ACC112 (cell line): ENCODE measurements around the gene CLCN6.

Experiments
- H2AFZ ChIP-seq: fragments of 200-600 bp; sonication (generic); one replicate; pipeline ENCODE4 v1.6.0; 2017; ENCODE audit warnings: antibody characterized with exemption, low read length; ENCODE audit not compliant: unreplicated experiment
- H3K27ac ChIP-seq: fragments of 200-600 bp; sonication (generic); 2 replicates; pipeline ENCODE4 v1.5.1; 2014; ENCODE audit warnings: low read depth, mild to moderate bottlenecking, antibody characterized with exemption, low read length, moderate library complexity
- H3K27me3 ChIP-seq: fragments of 200-600 bp; sonication (generic); 2 replicates; pipeline ENCODE4 v1.6.1; 2014; ENCODE audit warnings: mild to moderate bottlenecking, antibody characterized with exemption, low read length, moderate library complexity, mixed read lengths; ENCODE audit not compliant: insufficient read depth
- H3K36me3 ChIP-seq: fragments of 200-600 bp; sonication (generic); 2 replicates; pipeline ENCODE4 v1.6.1; 2016; ENCODE audit warnings: mild to moderate bottlenecking, antibody characterized with exemption, low read length, moderate library complexity, mixed read lengths; ENCODE audit not compliant: insufficient read depth
- H3K4me1 ChIP-seq: fragments of 200-600 bp; sonication (generic); one replicate; pipeline ENCODE4 v1.6.1; 2016; ENCODE audit warnings: low read length, mixed read lengths; ENCODE audit not compliant: insufficient read depth, unreplicated experiment, control insufficient read depth
- H3K4me3 ChIP-seq: fragments of 200-600 bp; sonication (generic); 2 replicates; pipeline ENCODE4 v1.5.1; 2014; ENCODE audit warnings: mild to moderate bottlenecking, low read depth, low read length
- H3K79me2 ChIP-seq: fragments of 200-600 bp; sonication (generic); one replicate; pipeline ENCODE4 v1.6.0; 2016; ENCODE audit warnings: low read length; ENCODE audit not compliant: control insufficient read depth, unreplicated experiment, insufficient read depth

Gene CLCN6

DNA sequence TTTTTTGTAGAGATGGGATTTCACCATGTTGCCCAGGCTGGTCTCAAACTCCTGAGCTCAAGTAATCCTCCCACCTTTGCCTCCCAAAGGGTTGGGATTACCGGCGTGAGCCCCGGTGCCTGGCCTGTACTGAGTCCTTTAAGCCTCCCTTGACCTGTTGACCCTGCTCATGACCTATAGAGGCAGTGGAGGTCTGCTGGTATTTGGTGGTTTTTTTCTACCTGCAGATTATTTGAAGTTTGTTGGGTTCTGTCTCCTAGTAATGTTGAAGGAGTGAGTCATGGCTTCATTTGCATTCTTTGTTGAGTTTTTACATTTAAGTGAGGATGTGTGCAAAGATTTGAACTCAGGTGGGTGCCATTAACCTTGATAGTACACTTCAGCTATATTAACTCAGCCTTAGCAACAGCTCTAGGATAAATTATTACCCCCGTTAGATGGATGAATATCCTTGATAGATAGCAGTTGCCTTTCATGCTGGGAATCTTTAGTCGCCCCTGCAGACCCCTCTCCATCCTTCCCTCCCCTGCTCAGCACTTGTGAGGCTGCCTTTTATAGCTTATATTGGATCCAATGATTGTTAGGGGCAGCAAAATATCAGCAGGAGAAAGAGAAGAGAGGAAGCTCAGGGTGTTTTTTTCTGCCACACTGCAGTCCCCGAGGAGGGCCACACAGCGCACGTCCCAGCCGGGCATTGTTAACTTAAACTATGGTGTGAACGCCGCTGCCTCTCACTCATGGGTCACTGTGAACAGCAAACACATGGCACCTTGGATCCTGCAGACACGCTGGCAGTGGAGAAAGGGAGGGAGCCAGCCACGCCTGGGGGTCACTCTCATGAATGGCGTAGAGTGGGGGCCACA is 67.6 kb downstream of the CLCN6 start:
- Histone ChIP-seq H2AFZ (no peak overlapping the region), H3K36me3 (no peaks in the 10 kb centered on the region)

DNA sequence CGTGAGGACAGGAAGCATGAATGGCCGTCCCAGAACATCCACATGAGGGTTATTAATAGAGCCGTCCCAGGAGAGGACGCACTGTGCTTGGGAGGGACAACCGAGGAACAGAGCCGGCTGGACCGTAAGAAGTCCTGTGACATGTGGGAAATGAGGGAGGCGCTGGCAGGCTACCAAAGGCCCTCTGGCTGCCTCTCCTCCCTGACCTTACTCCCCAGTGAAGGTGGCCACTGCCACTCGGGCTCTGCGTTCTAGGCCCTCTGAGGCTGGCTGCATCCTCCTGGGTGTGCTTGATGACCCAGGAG is 68.2 kb downstream of the CLCN6 start:
- Histone ChIP-seq H3K4me1 (no peaks in the 10 kb centered on the region), H3K4me3 (no peak overlapping the region), H3K27ac (no peak overlapping the region), H3K36me3 (no peaks in the 10 kb centered on the region), H3K27me3 (peaks cover 69% of the 10 kb centered on the region), H3K79me2 (no peaks in the 10 kb centered on the region), H2AFZ (no peak overlapping the region)

More for the DNA sequence above, 67.6 kb downstream of the CLCN6 start:
- H3K4me1 ChIP-seq, result no peaks in the 10 kb centered on the region
- no peak overlapping the region for H3K27ac ChIP-seq
- H3K27me3 ChIP-seq, result peaks cover 69% of the 10 kb centered on the region
- no peaks in the 10 kb centered on the region for H3K79me2 ChIP-seq
- H3K4me3 ChIP-seq, result no peak overlapping the region

DNA sequence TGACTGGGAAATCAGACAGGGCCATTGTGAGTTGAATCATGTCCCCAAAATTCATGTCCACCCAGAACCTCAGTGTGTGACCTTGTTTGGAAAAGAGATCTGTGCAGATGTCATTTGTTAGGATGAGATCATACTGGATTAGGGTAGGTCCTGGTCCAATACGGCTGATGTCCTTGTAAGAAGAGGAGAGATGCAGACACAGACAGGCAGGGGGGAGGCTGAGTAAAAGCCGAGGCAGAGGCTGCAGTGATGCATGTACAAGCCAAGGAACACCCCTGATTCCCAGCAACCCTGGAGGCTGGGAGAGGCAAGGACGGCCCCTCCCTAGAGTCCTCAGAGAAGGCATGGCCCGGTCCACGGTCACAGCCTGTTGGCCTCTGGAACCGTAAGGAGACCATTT is 68.6 kb downstream of the CLCN6 start:
- no peak overlapping the region for H3K4me3 ChIP-seq
- H3K27me3 ChIP-seq, result peaks cover 69% of the 10 kb centered on the region
- no peaks in the 10 kb centered on the region for H3K79me2 ChIP-seq
- H3K36me3 ChIP-seq, result no peaks in the 10 kb centered on the region
- no peak overlapping the region for H3K27ac ChIP-seq
- H3K4me1 ChIP-seq, result no peaks in the 10 kb centered on the region
- no peak overlapping the region for H2AFZ ChIP-seq

DNA sequence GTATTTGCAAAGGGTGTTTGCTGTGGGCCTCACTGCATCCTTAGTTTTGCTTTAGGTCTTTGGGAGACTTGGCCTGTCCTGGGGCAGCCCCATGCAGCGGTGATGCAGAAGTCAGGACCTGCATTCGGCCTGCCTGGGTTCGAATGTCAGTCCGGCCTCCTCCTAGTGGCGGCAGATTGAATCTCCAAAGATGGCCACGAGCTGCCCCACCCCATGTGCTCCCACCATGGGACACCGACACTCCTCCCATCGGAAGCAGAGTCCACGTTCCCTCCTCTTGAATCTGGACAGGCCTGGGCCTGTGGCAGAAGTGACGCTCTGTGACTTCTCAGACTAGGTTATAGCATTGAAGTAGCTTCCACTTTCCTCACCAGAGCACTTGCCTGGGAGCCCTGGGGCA is 69.1 kb downstream of the CLCN6 start:
- H3K79me2 ChIP-seq, result no peaks in the 10 kb centered on the region
- no peak overlapping the region for H2AFZ ChIP-seq
- H3K27me3 ChIP-seq, result peaks cover 64% of the 10 kb centered on the region
- no peaks in the 10 kb centered on the region for H3K36me3 ChIP-seq
- H3K4me3 ChIP-seq, result no peak overlapping the region
- no peak overlapping the region for H3K27ac ChIP-seq
- no peaks in the 10 kb centered on the region for H3K4me1 ChIP-seq

DNA sequence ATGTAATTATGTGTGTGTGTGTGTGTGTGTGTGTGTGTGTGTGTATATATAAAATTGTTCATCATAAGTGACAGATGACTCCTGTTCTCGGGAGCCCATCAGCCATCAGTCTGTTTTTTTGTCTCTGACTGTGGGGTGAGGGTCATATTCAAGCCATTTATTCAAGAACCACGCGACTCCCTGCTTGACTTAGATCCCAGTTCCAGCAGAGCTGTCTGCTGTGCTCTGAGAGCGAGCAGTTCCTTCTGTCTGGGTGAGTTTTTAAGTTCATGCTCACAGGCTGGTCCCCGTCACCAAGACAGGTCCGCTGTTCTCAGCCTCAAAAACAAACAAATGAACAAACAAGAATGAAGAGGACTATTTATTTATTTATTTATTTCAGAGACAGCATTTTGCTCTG is 71.1 kb downstream of the CLCN6 start:
- Histone ChIP-seq H3K4me3 (no peak overlapping the region), H3K79me2 (no peaks in the 10 kb centered on the region), H3K27me3 (peaks cover 56% of the 10 kb centered on the region)

DNA sequence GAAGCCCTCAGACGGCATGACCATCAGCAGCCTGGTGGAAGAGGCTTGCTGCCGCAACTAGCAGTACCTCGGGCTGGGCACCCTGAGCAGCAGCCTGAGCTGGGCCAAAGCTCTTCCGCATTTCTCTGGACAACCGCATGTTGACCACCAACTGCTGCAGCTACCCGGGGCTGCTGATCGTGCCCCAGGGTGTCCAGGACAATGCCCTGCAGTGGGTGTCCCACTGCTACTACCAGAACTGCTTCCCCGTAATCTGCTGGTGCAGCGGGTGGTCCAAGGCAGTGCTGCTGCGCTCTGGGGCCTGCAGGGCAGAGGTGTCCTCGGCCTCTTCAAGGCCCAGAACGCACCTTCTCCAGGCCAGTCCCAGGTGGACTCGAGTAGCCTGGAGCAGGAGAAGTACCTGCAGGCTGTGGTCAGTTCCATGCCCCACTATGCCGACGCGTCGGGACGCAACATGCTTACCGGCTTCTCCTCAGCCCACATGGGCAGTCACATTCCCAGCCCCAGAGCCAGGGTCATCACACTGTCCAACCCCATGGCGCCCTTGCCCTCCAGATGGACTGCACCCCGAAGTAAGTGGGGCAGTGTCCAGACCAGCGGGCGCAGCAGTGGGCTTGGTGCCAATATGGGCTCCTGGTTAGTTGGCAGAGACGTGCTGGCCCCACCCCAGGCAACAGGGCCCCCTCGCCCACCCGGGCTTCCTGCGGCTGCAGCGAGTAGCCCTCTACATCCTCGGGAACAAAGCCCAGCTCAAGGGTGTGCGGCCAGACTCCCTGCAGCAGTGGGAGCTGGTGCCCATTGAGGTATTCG is 72.3 kb downstream of the CLCN6 start:
- Histone ChIP-seq H3K27ac (no peak overlapping the region), H3K79me2 (no peaks in the 10 kb centered on the region), H3K4me3 (no peak overlapping the region), H3K27me3 (peaks cover 58% of the 10 kb centered on the region), H2AFZ (no peak overlapping the region), H3K36me3 (no peaks in the 10 kb centered on the region), H3K4me1 (no peaks in the 10 kb centered on the region)

More for the DNA sequence above, 71.1 kb downstream of the CLCN6 start:
- H3K4me1 ChIP-seq, result no peaks in the 10 kb centered on the region
- H2AFZ ChIP-seq, result no peak overlapping the region
- no peak overlapping the region for H3K27ac ChIP-seq
- H3K36me3 ChIP-seq, result no peaks in the 10 kb centered on the region

DNA sequence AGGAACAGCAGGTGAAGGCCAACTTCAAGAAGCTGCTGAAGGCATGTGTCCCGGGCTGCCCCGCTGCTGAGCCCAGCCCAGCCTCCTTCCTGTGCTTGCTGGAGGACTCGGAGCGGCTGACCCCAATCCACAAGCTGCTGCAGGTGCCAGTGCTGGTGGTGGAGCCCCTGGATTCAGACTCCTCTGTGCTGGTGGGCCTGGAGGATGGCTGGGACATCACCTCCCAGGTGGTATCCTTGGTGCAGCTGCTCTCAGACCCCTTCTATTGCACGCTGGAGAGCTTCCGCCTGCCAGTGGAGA is 72.8 kb downstream of the CLCN6 start:
- Histone ChIP-seq H3K27me3 (peaks cover 59% of the 10 kb centered on the region), H3K4me1 (no peaks in the 10 kb centered on the region), H3K79me2 (no peaks in the 10 kb centered on the region), H3K4me3 (no peak overlapping the region), H2AFZ (no peak overlapping the region), H3K36me3 (no peaks in the 10 kb centered on the region), H3K27ac (no peak overlapping the region)

DNA sequence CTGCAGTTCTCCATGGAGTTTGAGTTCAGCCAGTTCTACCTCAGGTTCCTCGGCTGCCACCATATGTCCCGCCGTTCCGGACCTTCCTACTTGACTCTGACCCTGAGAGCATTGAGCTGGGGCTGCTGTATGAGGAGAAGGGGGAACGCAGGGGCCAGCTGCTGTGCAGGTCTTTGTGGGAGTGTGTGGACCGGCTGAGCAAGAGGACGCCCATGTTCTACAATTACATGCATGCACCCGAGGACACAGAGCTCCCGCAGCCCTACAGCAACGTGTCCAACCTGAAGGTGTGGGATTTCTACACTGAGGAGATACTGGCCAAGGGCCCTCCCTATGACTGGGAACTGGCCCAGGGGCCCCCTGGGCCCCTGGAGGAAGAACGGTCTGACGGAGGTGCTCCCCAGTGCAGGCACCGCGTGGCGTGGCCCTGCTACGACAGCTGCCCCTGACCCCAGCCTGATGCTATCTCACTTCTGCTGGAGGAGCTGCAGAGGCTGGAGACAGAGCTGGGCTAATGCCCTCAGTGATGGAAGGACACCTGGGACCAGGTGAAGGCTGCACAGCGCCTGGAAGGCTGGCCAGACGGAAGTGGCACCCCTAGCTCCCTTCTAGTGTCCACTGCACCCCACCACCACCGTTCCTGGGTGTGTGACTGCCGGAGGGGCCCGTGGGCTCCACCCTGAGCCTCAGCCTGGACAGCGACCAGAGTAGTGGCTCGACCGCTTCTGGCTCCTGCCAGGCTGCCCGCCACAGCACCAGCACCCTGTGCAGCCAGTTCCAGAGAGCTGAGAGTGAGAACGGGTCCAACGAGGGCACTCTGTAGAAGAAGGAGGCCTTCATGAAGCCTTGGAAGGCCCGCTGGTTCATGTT is 73.6 kb downstream of the CLCN6 start:
- Histone ChIP-seq H3K27ac (no peak overlapping the region), H2AFZ (no peak overlapping the region), H3K36me3 (no peaks in the 10 kb centered on the region)

DNA sequence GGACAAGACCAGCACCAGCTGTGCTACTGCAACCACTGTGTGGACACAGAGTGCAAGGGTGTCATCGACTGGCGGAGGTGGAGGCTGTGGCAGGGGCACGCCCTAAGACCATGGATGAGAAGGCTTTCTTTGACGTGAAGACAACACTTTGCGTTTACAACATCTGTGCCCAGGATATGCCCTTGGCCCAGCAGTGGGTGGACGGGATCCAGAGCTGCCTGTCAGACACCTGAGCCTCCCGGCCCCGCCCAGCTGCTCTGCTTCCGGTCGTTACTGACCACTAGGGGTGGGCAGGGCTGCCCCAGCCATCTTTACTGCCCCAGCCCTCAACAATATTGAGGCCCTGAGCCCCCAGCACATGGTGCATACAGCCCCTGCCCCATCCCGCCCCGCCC is 74.2 kb downstream of the CLCN6 start:
- Histone ChIP-seq H3K4me3 (no peak overlapping the region), H3K27ac (no peak overlapping the region), H3K36me3 (no peaks in the 10 kb centered on the region), H3K27me3 (peaks cover 52% of the 10 kb centered on the region), H3K4me1 (no peaks in the 10 kb centered on the region), H2AFZ (no peak overlapping the region), H3K79me2 (no peaks in the 10 kb centered on the region)

More for the DNA sequence above, 73.6 kb downstream of the CLCN6 start:
- H3K4me1 ChIP-seq, result no peaks in the 10 kb centered on the region
- H3K27me3 ChIP-seq, result peaks cover 52% of the 10 kb centered on the region
- no peak overlapping the region for H3K4me3 ChIP-seq
- H3K79me2 ChIP-seq, result no peaks in the 10 kb centered on the region

DNA sequence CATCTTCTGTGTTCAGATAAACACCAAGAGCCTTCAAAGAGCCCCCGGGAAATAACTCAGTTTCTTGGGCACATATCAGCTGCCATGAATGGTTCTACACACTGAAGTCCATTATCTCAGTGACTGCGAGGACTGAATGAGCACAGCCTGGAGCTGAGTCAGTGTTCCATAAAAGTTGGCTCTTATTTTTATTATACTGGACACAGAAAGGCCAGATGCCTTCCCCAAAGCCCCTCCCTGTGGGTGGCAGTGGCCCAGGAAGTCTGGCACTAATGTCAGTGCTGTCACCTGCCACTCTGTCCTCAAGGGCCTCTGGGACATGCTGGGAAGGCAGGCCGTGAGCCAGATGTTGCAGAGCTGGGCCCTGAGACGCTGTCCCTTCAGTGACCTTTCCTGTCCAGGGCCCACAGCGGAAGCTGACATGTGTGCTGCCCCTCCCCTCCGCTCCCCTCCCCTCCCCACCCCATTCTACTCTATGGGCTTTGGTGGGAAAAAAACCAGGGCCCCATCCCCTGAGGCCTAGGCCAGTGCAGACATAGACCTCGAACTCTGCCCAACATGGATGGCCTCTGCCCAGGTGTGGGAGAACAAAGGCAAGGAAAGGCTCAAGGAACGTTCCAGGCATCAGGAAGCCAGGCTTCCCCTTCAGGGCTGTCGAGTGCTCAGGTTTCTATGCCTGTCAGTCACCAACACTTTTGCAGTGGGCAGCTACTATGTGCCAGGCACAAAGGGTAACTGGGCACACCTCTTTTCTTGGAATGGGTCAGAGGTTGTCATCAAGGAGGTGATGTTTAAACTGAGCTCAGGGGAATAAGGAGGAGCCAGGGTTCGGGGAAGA is 75.1 kb downstream of the CLCN6 start:
- no peaks in the 10 kb centered on the region for H3K36me3 ChIP-seq
- H2AFZ ChIP-seq, result no peak overlapping the region
- H3K4me1 ChIP-seq, result no peaks in the 10 kb centered on the region
- H3K27ac ChIP-seq, result no peak overlapping the region
- H3K79me2 ChIP-seq, result no peaks in the 10 kb centered on the region
- H3K27me3 ChIP-seq, result peaks cover 47% of the 10 kb centered on the region
- no peak overlapping the region for H3K4me3 ChIP-seq
